Measurements from ENCODE around the gene SERPINB3.

DNA sequence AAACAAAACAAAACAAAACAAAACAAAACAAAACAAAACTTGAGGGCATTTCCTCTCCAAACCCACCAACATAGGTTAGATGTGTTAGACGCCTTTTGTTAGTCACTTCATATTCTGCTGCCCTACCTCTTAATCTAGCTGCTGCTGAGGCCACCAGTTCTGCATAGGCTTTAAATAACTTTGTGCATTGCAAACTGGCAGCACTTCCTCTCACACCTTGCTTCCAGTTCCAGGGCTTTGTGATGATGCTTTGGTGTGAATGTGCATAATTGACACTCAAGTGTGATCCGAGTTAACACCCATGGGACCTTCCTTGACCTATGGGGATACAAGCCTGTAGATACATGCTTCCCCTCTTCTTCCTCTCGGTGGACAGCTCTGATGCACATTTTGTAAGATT is 38.8 kb upstream of the SERPINB3 start:
- TF ChIP-seq, protein P1, sequence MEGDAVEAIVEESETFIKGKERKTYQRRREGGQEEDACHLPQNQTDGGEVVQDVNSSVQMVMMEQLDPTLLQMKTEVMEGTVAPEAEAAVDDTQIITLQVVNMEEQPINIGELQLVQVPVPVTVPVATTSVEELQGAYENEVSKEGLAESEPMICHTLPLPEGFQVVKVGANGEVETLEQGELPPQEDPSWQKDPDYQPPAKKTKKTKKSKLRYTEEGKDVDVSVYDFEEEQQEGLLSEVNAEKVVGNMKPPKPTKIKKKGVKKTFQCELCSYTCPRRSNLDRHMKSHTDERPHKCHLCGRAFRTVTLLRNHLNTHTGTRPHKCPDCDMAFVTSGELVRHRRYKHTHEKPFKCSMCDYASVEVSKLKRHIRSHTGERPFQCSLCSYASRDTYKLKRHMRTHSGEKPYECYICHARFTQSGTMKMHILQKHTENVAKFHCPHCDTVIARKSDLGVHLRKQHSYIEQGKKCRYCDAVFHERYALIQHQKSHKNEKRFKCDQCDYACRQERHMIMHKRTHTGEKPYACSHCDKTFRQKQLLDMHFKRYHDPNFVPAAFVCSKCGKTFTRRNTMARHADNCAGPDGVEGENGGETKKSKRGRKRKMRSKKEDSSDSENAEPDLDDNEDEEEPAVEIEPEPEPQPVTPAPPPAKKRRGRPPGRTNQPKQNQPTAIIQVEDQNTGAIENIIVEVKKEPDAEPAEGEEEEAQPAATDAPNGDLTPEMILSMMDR (conservative IDR thresholded peaks at IDR 0.05; ENCODE audit: low read length) = no peak
- no peak for TF ChIP-seq EZH2phosphoT487 (IDR thresholded peaks at IDR 0.05; ENCODE audit: borderline replicate concordance, low read depth, low read length)

Measured in OCI-LY7 (cell line).